SH-SY5Y (cell line): Measurements from ENCODE around the gene ZNF654.

Source experiments
- GATA2 ChIP-seq: IDR thresholded peaks from 2 replicates; pipeline ENCODE4 v1.6.1; 2011; ENCODE audit warnings: mild to moderate bottlenecking, low read depth, low read length
- GATA3 ChIP-seq: IDR thresholded peaks from 2 replicates; pipeline ENCODE4 v1.6.1; 2011; ENCODE audit warnings: low read depth, mild to moderate bottlenecking, low read length, moderate library complexity

Gene ZNF654

GRCh38 chr3:88188436-88188835, 129.4 kb downstream of the ZNF654 start:
- TF ChIP-seq GATA2 (no peak), GATA3 (no peak)

GRCh38 chr3:88189361-88189810, 130.3 kb downstream of the ZNF654 start:
- TF ChIP-seq GATA2: no peak

GRCh38 chr3:88191872-88192409, 132.9 kb downstream of the ZNF654 start:
- TF ChIP-seq GATA2 (no peak), GATA3 (no peak)

DNA sequence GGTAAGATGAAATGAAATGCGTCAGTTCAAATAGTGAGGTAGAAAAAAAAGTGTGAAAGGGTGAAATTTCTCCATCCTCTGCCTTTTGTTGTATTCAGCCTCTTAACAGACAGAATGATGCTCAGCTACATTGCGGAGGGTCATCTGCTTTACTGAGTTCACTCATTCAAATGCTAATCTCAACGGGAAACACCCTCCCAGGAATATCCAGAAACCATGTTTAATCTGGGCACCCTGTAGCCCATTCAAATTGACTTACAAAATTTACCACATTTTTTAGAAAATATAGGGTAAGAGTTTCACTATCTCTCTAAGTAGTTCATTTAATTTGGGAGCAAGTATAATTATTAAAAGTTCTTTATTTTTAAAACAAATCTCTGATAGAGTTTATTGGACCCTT, 133.6 kb downstream of the ZNF654 start:
- no peak for TF ChIP-seq GATA2
- no peak for TF ChIP-seq GATA3
